Measurements from ENCODE around the gene NADK.
"Not testable (repeated sequence)": the region's sequence is repeated elsewhere in the genome, so short reads cannot be mapped to it uniquely, and the experiment has no call there.

The NADK gene

GRCh38 chr1:1704284-1704957 is 73.8 kb downstream of the NADK start:
- not testable (repeated sequence) for DNase-seq (ENCODE audit: low read depth)

DNA sequence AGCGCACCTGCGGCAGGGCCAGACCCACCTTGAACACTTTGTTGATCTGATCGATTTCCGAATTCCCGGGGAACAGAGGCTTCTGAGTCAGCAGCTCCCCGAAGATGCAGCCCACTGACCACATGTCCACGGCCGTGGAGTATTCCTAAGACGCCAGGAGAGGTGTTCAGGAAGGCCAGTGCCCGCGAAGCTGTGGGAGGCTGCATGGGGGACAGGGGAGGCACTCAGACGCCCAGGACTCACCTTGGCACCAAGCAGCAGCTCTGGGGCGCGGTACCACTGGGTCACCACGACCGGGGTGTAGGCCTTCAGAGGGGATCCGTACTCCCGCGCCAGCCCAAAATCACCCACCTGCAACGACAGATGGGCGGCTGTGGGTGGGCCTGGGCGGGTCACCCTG is 74.5 kb downstream of the NADK start:
- DNase-seq (ENCODE audit: low read depth), result no peak

- not testable (repeated sequence) for DNase-seq (ENCODE audit: low read depth)
Observed at GRCh38 chr1:1702506-1702905, 75.8 kb downstream of the NADK start.
